Uterus (tissue), 4 donors: ENCODE measurements around the gene MYH15. TPM values are rescaled to one million over a fixed set of nuclear protein-coding genes. Genes with fewer than 3 reads are reported as not detected.

Experiments used
- DNase-seq, 2 donors: peaks; one replicate each; pipeline ENCODE4 v3.0.0-alpha.2; 2019 to 2020
- H3K27ac ChIP-seq, 2 donors: fragments of 200-600 bp; sonication (generic); 1 replicate in 1 of 2; 2 replicates in 1 of 2; pipeline ENCODE4 v1.5.1; 2016 to 2018
- H3K27me3 ChIP-seq, 2 donors: fragments of 200-600 bp; sonication (generic); one replicate each; pipeline ENCODE4 v1.5.1; 2018 to 2019; ENCODE audit warnings: control low read depth in 1 of 2
- H3K36me3 ChIP-seq, 2 donors: fragments of 200-600 bp; sonication (generic); one replicate each; pipeline ENCODE4 v1.5.1; 2019; ENCODE audit warnings: control low read depth in 1 of 2
- H3K4me1 ChIP-seq, 2 donors: fragments of 200-600 bp; sonication (generic); one replicate each; pipeline ENCODE4 v1.5.1; 2018 to 2019; ENCODE audit warnings: control low read depth in 1 of 2
- H3K4me3 ChIP-seq, 2 donors: fragments of 200-600 bp; sonication (generic); 1 replicate in 1 of 2; 2 replicates in 1 of 2; pipeline ENCODE4 v1.5.1; 2018 to 2019; ENCODE audit warnings: mild to moderate bottlenecking in 1 of 2
- H3K9me3 ChIP-seq, 2 donors: fragments of 200-600 bp; sonication (generic); one replicate each; pipeline ENCODE4 v1.5.1; 2019; ENCODE audit warnings: control low read depth in 1 of 2
- POLR2A ChIP-seq, 2 donors: fragments of 450-650 bp; IDR thresholded peaks; one replicate each; pipeline ENCODE4 v1.6.1; 2016; ENCODE audit warnings: antibody characterized with exemption in 2 of 2, mild to moderate bottlenecking in 1 of 2, moderate library complexity in 1 of 2
- intact Hi-C: fragments of 100-400 bp; cut with DNase I; formaldehyde crosslinking; loops from one replicate; pipeline ENCODE4 v1.15.1; 2023; ENCODE audit warnings: low total_unique reads
- total RNA-seq, 4 donors: library from RNA; depleted of rRNA in 3 of 4; stranded (reverse); fragments of >200 nt in 3 of 4; gene quantifications; one replicate each; pipeline versions ENCODE4 v1.1.0 to v1.2.4, GENCODE V29; 2014 to 2023
- TF ChIP-seq, protein P1 (sequence below), 4 experiments: fragments of 200-600 bp in 2 of 4; fragments of 450-650 bp in 2 of 4; sonication (generic) in 2 of 4; IDR thresholded peaks; one replicate each; pipeline ENCODE4 v1.5.1; 2016 to 2019; ENCODE audit warnings: antibody characterized with exemption in 4 of 4, mild to moderate bottlenecking in 2 of 4, moderate library complexity in 1 of 4
- donor health status: DM: yes; HTN: yes; CAD: no.

Gene MYH15
- total RNA-seq, 4 donors from 2014 or later: 0.12 to 0.62 TPM; not detected in 2

DNA sequence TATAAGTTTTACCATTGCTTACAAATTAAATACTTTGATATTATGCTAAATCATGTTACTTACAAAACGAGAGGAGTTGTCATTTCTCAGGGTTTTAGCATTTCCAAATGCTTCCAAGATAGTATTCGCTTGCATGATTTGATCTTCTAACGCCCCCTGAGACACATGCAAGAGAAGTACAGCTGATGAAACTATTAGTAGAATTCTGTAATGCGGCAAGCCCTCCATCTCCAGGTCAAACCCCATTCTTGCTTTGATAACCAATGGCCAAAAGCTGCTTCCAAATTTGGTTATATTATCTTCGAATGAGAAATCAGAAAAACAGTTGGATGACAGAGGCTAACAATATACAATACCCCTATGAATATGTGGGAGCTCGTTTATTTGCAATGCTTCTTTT lies 14.7 kb downstream of the MYH15 start:
- TF ChIP-seq POLR2A (IDR thresholded peaks at IDR 0.05): no peak
- TF ChIP-seq, protein P1, sequence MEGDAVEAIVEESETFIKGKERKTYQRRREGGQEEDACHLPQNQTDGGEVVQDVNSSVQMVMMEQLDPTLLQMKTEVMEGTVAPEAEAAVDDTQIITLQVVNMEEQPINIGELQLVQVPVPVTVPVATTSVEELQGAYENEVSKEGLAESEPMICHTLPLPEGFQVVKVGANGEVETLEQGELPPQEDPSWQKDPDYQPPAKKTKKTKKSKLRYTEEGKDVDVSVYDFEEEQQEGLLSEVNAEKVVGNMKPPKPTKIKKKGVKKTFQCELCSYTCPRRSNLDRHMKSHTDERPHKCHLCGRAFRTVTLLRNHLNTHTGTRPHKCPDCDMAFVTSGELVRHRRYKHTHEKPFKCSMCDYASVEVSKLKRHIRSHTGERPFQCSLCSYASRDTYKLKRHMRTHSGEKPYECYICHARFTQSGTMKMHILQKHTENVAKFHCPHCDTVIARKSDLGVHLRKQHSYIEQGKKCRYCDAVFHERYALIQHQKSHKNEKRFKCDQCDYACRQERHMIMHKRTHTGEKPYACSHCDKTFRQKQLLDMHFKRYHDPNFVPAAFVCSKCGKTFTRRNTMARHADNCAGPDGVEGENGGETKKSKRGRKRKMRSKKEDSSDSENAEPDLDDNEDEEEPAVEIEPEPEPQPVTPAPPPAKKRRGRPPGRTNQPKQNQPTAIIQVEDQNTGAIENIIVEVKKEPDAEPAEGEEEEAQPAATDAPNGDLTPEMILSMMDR (IDR thresholded peaks at IDR 0.05): no peak
- no peak for DNase-seq
- intact Hi-C loops: loop anchor here (10.0 kb wide), 1 partner anchor 59 kb away; no protein-coding TSS in a partner anchor
- Histone ChIP-seq H3K27me3 (no peaks in the 10 kb centered on the region), H3K9me3 (no peaks in the 10 kb centered on the region), H3K4me3 (no peak overlapping the region), H3K27ac (no peak overlapping the region), H3K4me1 (no peaks in the 10 kb centered on the region), H3K36me3 (no peaks in the 10 kb centered on the region)

DNA sequence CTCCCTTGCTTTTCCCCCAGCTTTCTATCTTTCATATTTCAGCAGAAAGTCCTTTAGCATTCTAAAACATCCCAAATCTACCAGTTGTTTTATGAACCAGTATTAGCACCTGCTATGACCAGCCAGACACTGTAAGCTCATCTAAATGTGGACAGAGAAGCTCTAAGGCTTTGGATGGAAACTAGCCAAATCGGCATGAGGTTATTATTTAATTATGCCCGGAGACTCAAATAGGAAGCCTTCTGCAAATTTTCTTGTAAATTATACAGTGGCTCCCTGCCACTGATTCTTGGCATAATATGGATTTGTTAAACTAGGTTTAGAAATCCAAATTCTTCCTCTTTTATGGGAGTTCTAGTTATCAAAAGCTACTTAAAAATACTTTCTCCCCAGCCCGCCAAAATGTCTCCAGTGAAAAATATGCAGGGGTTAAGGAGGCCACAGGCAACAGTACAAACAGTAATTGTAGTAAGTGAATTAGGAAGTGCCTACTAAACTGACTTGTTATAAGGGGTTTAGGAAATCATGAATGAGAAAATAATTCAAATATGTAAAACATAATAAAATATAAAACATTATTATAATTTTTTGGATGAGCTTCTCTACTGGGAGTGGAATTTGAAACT lies 15.4 kb downstream of the MYH15 start:
- Histone ChIP-seq H3K36me3 (no peaks in the 10 kb centered on the region), H3K4me1 (no peaks in the 10 kb centered on the region), H3K9me3 (no peaks in the 10 kb centered on the region), H3K4me3 (no peak overlapping the region), H3K27ac (no peak overlapping the region), H3K27me3 (no peaks in the 10 kb centered on the region)
- TF ChIP-seq, protein P1 (IDR thresholded peaks at IDR 0.05): no peak
- no peak for TF ChIP-seq POLR2A (IDR thresholded peaks at IDR 0.05)
- intact Hi-C loops: loop anchor here (10.0 kb wide), 1 partner anchor 60 kb away; no protein-coding TSS in a partner anchor
- no peak for DNase-seq

DNA sequence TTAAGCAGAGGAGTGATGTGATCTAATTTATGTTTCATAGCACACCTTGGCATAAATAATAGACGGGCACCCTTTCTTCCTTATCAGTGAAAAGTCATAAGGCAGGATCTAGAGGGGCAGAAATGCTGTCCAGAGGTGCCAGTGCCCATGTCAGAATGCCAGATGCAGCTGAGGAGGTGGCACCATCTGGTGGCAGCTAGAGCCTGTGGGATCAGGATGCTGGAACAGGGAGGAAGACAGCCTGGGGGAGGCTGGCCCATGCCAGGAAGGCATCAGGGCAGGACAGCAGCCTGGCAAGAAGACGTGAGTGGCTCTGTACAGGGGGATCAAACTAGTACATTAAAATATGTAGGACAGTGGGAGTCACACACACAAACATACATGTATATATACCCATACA lies 16.5 kb downstream of the MYH15 start:
- no peaks in the 10 kb centered on the region for H3K36me3 ChIP-seq
- H3K27ac ChIP-seq: no peak overlapping the region
- no peak for TF ChIP-seq POLR2A (IDR thresholded peaks at IDR 0.05)
- TF ChIP-seq, protein P1 (IDR thresholded peaks at IDR 0.05): no peak
- no peaks in the 10 kb centered on the region for H3K27me3 ChIP-seq
- H3K4me3 ChIP-seq: no peak overlapping the region
- no peaks in the 10 kb centered on the region for H3K4me1 ChIP-seq
- intact Hi-C loops: loop anchor here (10.0 kb wide), 1 partner anchor 61 kb away; no protein-coding TSS in a partner anchor
- DNase-seq: no peak
- no peaks in the 10 kb centered on the region for H3K9me3 ChIP-seq

DNA sequence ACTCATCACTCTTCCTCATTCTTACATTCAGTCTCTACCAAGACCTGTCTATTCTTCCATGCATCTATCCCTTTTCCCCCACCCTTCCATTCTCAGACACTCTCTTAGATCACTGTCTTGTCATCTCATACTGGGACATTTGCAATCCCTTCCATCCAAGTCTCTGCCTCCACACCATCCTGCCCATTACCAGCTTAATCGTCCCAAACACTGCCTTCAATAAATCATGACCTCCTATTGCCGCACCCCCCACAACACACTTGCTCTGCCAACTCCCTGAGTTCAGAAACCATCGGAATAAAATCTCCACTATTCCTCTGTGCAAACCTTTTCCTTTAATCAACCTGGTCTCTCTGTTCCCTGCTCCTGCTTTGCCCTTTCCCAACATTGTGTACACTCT lies 18.9 kb downstream of the MYH15 start:
- TF ChIP-seq, protein P1 (IDR thresholded peaks at IDR 0.05): no peak
- no peak for TF ChIP-seq POLR2A (IDR thresholded peaks at IDR 0.05)
- Histone ChIP-seq H3K27me3 (no peaks in the 10 kb centered on the region), H3K4me3 (no peak overlapping the region), H3K27ac (no peak overlapping the region), H3K9me3 (no peaks in the 10 kb centered on the region), H3K4me1 (no peaks in the 10 kb centered on the region), H3K36me3 (no peaks in the 10 kb centered on the region)
- DNase-seq: no peak
- intact Hi-C loops: loop anchor here (10.0 kb wide), 1 partner anchor 63 kb away; no protein-coding TSS in a partner anchor

DNA sequence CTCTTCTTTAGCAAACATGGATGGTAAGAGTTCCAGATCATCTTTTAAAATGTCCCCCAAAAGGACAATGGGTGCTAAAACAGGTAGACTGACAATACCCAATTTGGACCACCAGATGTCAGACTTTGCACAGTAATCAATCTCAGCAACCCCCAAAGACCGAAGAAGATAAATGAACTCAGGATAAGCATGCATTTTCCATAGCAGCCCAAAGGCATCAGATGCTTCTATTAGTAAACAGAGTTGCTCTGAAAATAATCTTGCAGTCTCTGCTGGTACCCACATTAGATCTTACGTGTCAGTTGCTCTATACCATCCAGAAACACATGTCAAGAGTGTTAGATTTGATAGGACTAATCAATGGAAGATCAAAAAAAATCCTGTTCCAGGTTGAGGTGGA lies 20.6 kb downstream of the MYH15 start:
- no peaks in the 10 kb centered on the region for H3K36me3 ChIP-seq
- H3K27me3 ChIP-seq: no peaks in the 10 kb centered on the region
- H3K9me3 ChIP-seq: no peaks in the 10 kb centered on the region
- no peak for DNase-seq
- H3K4me3 ChIP-seq: no peak overlapping the region
- TF ChIP-seq POLR2A (IDR thresholded peaks at IDR 0.05): no peak
- TF ChIP-seq, protein P1 (IDR thresholded peaks at IDR 0.05): peak; percentile 54 to 81 (median 59)
- no peak overlapping the region for H3K27ac ChIP-seq
- H3K4me1 ChIP-seq: no peaks in the 10 kb centered on the region
- intact Hi-C loops: loop anchor here (10.0 kb wide), 1 partner anchor 65 kb away; no protein-coding TSS in a partner anchor
